Psoas muscle (tissue), 8 donors: Measurements from ENCODE around the gene UMODL1. TPM values are rescaled to one million over a fixed set of nuclear protein-coding genes. Genes with fewer than 3 reads are reported as not detected.

Source experiments
- ATAC-seq, 4 donors: fragments of 200-7000 bp; cut with Tn5 transposase; one replicate each; pipeline ENCODE4 v1.9.1; 2020; ENCODE audit warnings: moderate library complexity in 3 of 4, mild to moderate bottlenecking in 2 of 4
- DNase-seq, 2 donors: peaks; one replicate each; pipeline ENCODE4 v3.0.0-alpha.2; 2020
- H3K27ac ChIP-seq: fragments of 200-600 bp; one replicate; pipeline ENCODE4 v1.8.0; 2022
- H3K27me3 ChIP-seq, 3 donors: fragments of 200-600 bp in 1 of 3; one replicate each; pipeline versions ENCODE4 v1.6.1 to v1.8.0; 2013 to 2022; ENCODE audit warnings: low read length in 2 of 3, mild to moderate bottlenecking in 2 of 3, moderate library complexity in 1 of 3; ENCODE audit not compliant: insufficient read depth in 3 of 3
- H3K36me3 ChIP-seq, 2 donors: fragments of 200-600 bp in 1 of 2; one replicate each; pipeline versions ENCODE4 v1.6.1 to v1.8.0; 2013 to 2022; ENCODE audit warnings: low read depth in 1 of 2, mild to moderate bottlenecking in 1 of 2, moderate library complexity in 1 of 2; ENCODE audit not compliant: insufficient read depth in 1 of 2
- H3K4me1 ChIP-seq: fragments of 200-600 bp; one replicate; pipeline ENCODE4 v1.8.0; 2022
- H3K4me3 ChIP-seq: fragments of 200-600 bp; one replicate; pipeline ENCODE4 v1.8.0; 2022; ENCODE audit warnings: mild to moderate bottlenecking
- H3K9me3 ChIP-seq: fragments of 200-600 bp; one replicate; pipeline ENCODE4 v1.8.0; 2022
- WGBS, 3 donors: extraction: QIAGEN DNeasy Blood & Tissue Kit; methylation state at CpG; one replicate each; pipeline versions ENCODE4 v1.1.6 to v1.1.7; 2013; 5-methylcytosine and 5-hydroxymethylcytosine counted together
- intact Hi-C, 2 donors: fragments of 100-400 bp; cut with DNase I; formaldehyde crosslinking; loops; one replicate each; pipeline versions ENCODE4 v1.11.0 to v1.14.2; 2022
- polyA plus RNA-seq, 3 donors: library from polyadenylated mRNA; stranded (reverse); fragments of 200-250 nt; gene quantifications; one replicate each; pipeline ENCODE4 v1.2.3, GENCODE V29; 2013
- total RNA-seq, 4 donors: library from RNA; stranded (reverse); fragmentation: NEBNext Ultra II Directional in 2 of 4; extraction: Animal tissue kit (Norgen Biotek cat#: 25700) in 2 of 4; gene quantifications; one replicate each; pipeline versions ENCODE4 v1.2.1 to v1.2.4, GENCODE V29; 2021 to 2023
- TF ChIP-seq, protein P1 (sequence below): fragments of 200-600 bp; IDR thresholded peaks from one replicate; pipeline ENCODE4 v1.8.0; 2022; ENCODE audit warnings: antibody characterized with exemption
- donor health status: healthy with polysubstance abuse.
- donor health status: DM: no; HTN: no; CAD: no; lungs with moderate emphysema.
- donor health status: Bipolar disorder and iron deficiency.
- donor health status: healthy.
- donor health status: DM: yes; HTN: yes; CAD: no.
- donor health status: DM: no; HTN: no; CAD: no.
- donor health status: DM: no; HTN: no; CAD: no.
- donor health status: DM: yes; HTN: yes; CAD: no.

Gene UMODL1
- total and polyA plus RNA-seq, 7 donors, result not detected

DNA sequence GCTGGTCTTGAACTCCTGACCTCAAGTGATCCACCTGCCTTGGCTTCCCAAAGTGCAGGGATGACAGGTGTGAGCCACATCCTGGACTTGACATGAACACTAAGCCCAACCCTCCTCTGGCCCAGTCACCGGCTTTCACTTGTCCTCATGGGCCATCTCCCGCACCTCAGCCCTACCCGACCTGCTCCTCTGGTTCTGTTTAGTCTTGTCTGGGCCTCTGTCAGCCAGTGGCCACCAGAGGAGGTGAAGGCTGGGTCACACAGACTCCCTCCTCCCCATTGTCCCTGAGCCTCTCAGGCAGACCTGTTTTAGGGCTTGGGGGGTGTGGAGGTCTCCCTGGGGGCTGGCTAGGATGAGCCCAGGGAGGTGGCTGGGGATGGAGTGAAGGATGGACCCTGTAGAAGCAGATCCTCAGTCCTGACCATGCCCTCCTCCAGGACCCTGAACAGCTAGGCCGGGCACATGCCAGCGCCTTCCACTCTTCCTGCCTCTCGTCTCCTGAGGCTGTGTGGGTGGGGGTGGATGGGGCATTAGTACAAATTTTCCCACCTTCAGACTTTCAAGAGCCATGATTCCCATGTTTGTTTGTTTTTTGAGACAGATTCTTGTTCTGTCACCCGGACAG, 26.1 kb upstream of the UMODL1 start:
- DNase-seq, result no peak

DNA sequence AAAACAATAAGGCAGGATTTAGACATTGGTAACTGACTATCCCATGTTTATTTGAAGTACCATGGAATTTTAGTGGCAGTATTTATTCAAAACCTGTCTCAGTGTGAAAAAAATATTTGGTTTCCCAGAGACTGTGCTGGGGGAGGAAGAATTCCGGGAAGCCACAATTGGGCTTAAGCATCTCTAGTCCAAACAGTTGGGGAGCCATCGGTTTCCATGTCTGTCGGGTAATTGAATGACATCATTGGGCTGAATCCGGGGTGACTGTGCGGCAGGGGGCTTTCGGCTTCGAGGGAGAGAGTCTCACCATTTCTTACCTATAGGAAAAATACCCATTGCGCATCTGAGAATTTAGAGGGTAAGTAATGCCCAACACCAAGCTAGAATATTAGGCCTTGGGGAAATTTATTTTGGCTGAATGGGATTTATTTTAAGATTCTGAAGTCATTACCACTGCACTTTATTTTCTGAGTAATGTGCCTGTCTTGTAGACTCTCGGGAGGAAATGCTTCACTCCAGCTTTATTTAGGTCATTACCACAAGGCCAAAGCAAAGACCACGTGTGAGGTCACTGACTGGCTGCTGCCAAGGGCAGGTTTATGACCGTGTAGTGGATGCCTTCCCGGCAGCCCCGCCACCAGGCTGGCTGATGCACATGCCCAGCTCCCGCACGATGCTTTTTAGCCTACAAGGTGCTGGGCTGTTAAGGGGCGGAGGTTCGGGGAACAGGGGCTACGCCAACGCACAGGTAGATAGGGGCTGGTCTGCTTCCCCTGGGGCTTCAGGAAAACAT, 23.1 kb upstream of the UMODL1 start:
- peak overlapping the region; percentile 41 for H3K27ac ChIP-seq
- H3K4me1 ChIP-seq, result no peaks in the 10 kb centered on the region
- 56 to 60% (median 57%) methylated on average over 19 of the region's 19 CpGs for WGBS, 3 donors
- H3K4me3 ChIP-seq, result no peak overlapping the region
- no peaks in the 10 kb centered on the region for H3K27me3 ChIP-seq
- intact Hi-C loops, result no loop called here
- TF ChIP-seq, protein P1, sequence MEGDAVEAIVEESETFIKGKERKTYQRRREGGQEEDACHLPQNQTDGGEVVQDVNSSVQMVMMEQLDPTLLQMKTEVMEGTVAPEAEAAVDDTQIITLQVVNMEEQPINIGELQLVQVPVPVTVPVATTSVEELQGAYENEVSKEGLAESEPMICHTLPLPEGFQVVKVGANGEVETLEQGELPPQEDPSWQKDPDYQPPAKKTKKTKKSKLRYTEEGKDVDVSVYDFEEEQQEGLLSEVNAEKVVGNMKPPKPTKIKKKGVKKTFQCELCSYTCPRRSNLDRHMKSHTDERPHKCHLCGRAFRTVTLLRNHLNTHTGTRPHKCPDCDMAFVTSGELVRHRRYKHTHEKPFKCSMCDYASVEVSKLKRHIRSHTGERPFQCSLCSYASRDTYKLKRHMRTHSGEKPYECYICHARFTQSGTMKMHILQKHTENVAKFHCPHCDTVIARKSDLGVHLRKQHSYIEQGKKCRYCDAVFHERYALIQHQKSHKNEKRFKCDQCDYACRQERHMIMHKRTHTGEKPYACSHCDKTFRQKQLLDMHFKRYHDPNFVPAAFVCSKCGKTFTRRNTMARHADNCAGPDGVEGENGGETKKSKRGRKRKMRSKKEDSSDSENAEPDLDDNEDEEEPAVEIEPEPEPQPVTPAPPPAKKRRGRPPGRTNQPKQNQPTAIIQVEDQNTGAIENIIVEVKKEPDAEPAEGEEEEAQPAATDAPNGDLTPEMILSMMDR, result no peak
- DNase-seq (peak; percentile 73 to 76), ATAC-seq (peak; percentile 80 to 95 (median 90))
- H3K36me3 ChIP-seq, result no peaks in the 10 kb centered on the region
- no peaks in the 10 kb centered on the region for H3K9me3 ChIP-seq

More for the DNA sequence above, 26.1 kb upstream of the UMODL1 start:
- intact Hi-C loops, result no loop called here
- H3K27me3 ChIP-seq, result peaks cover 0 to 2% (median 0%) of the 10 kb centered on the region in 3 donors
- no peaks in the 10 kb centered on the region for H3K4me1 ChIP-seq
- TF ChIP-seq, protein P1, result no peak
- no peak overlapping the region for H3K27ac ChIP-seq
- no peak overlapping the region for H3K4me3 ChIP-seq
- ATAC-seq, result no peak
- WGBS, 3 donors, result 92 to 95% (median 93%) methylated on average over 7 of the region's 7 CpGs
- no peaks in the 10 kb centered on the region for H3K9me3 ChIP-seq
- H3K36me3 ChIP-seq, result no peaks in the 10 kb centered on the region

DNA sequence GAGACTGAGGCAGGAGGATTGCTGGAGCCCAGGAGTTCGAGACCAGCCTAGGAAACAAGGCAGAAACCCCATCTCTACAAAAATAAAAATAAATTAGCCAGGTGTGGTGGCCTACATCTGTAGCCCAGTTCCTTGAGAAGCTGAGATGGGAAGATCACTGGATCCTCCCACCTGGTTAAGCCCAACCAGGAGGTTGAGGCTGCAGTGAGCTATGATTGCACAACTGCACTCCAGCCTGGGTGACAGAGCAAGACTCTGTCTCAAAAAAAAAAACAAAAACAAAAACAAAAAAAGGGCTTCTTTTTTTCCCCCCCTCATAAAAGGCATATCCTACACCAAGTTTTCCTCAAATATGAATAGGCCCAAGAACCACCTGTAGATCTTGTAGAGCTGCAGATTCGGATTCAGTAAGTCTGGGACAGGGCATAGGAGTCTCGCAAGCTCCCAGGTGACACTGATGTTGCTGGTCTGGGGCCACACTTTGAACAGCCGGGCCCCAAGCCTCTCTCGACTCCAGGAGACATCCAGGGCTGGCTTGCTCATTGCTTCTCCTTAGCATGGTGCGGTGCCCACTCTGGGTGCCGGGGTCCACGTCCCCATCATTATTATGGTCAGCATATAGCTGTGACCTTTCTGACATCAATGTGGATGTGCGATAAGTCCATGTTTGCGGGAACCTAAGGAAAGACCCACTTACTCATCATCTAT, 22.1 kb upstream of the UMODL1 start:
- ATAC-seq, result no peak
- 96 to 97% (median 96%) methylated on average over 10 of the region's 10 CpGs for WGBS, 3 donors
- Histone ChIP-seq H3K4me3 (no peak overlapping the region), H3K27me3 (no peaks in the 10 kb centered on the region), H3K27ac (no peak overlapping the region), H3K9me3 (no peaks in the 10 kb centered on the region), H3K36me3 (no peaks in the 10 kb centered on the region), H3K4me1 (no peaks in the 10 kb centered on the region)
- TF ChIP-seq, protein P1, result no peak
- intact Hi-C loops, result no loop called here
- no peak for DNase-seq

DNA sequence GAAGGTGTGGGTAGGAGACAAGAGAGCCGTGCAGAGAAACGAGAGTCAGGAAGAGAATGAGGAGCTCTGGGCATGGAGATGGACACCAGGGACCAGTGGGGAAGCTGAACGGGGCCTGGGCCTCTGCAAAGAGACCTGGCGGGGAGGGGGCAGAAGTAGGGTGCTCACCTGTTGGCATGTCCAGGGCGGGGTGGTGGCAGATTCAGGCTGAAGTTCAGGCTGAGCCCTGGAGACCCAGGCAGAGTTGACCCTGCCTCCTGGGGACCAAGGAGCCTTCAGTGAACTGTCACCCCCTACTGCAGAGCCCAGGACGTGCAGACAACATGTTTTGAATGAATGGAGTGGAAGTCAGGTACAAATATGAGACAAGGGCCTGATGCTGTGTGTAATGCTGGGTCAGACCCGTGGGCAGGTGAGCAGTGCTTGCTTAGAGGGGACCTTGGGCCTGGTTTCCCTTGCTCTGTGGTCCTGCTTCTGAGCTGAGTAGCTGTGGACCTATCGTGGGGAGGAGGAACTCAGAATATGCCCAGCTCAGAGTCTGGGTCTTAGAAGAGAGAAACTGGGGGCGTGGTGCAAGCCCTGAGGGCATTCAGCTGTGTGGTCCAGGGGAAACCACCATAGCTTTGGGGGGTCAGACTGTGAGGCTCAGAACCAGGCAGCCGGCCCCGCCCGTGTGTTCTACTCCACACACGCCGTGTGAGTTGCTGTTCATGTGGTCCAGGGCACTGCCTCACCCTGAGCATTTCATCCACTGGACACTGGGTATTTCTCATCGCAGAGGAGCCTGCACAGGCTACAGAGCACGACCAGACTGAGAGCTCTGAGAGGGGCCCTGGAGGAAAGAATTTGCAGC, 21.3 kb upstream of the UMODL1 start:
- DNase-seq, result no peak
- intact Hi-C loops, result loop anchor here in 1 of 2 donors (10.0 kb wide), 1 partner anchor 65 kb away; no protein-coding TSS in a partner anchor
- Histone ChIP-seq H3K27ac (no peak overlapping the region), H3K4me1 (no peaks in the 10 kb centered on the region), H3K36me3 (no peaks in the 10 kb centered on the region), H3K9me3 (no peaks in the 10 kb centered on the region), H3K27me3 (no peaks in the 10 kb centered on the region), H3K4me3 (no peak overlapping the region)
- WGBS, 3 donors, result 86 to 88% (median 88%) methylated on average over 16 of the region's 16 CpGs
- ATAC-seq, result no peak
- TF ChIP-seq, protein P1, result no peak
